IPS-11a (cell line): ENCODE measurements around the gene SLC19A2.
A peak's percentile ranks its signal among the peaks of the same experiment; 100 is the strongest.

Experiments used
- H3K4me3 ChIP-seq: one replicate; pipeline ENCODE4 v1.5.1; 2013; ENCODE audit warnings: low read depth, low read length, control low read depth

The SLC19A2 gene

GRCh38 chr1:169475806-169476387 lies 9.8 kb downstream of the SLC19A2 start:
- no peak overlapping the region for H3K4me3 ChIP-seq

GRCh38 chr1:169474302-169474995 lies 11.3 kb downstream of the SLC19A2 start:
- no peak overlapping the region for H3K4me3 ChIP-seq

GRCh38 chr1:169473347-169473746 lies 12.4 kb downstream of the SLC19A2 start:
- no peak overlapping the region for H3K4me3 ChIP-seq

- no peak overlapping the region for H3K4me3 ChIP-seq
These were observed 13.0 kb downstream of the SLC19A2 start for GRCh38 chr1:169472738-169473137.

GRCh38 chr1:169468982-169469381 lies 16.8 kb downstream of the SLC19A2 start:
- no peak overlapping the region for H3K4me3 ChIP-seq

GRCh38 chr1:169466259-169467230 lies 19.2 kb downstream of the SLC19A2 start:
- H3K4me3 ChIP-seq = no peak overlapping the region

GRCh38 chr1:169465281-169465680 lies 20.5 kb downstream of the SLC19A2 start:
- H3K4me3 ChIP-seq = no peak overlapping the region

- H3K4me3 ChIP-seq = no peak overlapping the region
These were observed 23.4 kb downstream of the SLC19A2 start for GRCh38 chr1:169462385-169462784.

GRCh38 chr1:169461390-169462000 lies 24.2 kb downstream of the SLC19A2 start:
- H3K4me3 ChIP-seq = no peak overlapping the region

GRCh38 chr1:169460191-169460833 lies 25.4 kb downstream of the SLC19A2 start:
- H3K4me3 ChIP-seq = peak overlapping the region; percentile 5

GRCh38 chr1:169457443-169457842 lies 28.3 kb downstream of the SLC19A2 start:
- H3K4me3 ChIP-seq = no peak overlapping the region

- no peak overlapping the region for H3K4me3 ChIP-seq
These were observed 29.7 kb downstream of the SLC19A2 start for GRCh38 chr1:169456029-169456428.

GRCh38 chr1:169452921-169453320 lies 32.8 kb downstream of the SLC19A2 start:
- no peak overlapping the region for H3K4me3 ChIP-seq

- H3K4me3 ChIP-seq = no peak overlapping the region
These were observed 34.4 kb downstream of the SLC19A2 start for GRCh38 chr1:169451218-169451824.

GRCh38 chr1:169443923-169444322 lies 41.8 kb downstream of the SLC19A2 start:
- no peak overlapping the region for H3K4me3 ChIP-seq

- peak within 1 kb of the TSS; percentile 67 for H3K4me3 ChIP-seq
These were observed 58.6 kb downstream of the SLC19A2 start, which contains the start of gene CCDC181 for GRCh38 chr1:169427081-169427641. CCDC181 (minus strand) TSS chr1:169427474; CDS start chr1:169424927, 2,547 bp downstream.

GRCh38 chr1:169426174-169426705 lies 59.5 kb downstream of the SLC19A2 start:
- no peak overlapping the region for H3K4me3 ChIP-seq

- H3K4me3 ChIP-seq = no peak overlapping the region
These were observed 64.4 kb downstream of the SLC19A2 start for GRCh38 chr1:169421309-169421708.

- H3K4me3 ChIP-seq = no peak overlapping the region
These were observed 70.8 kb downstream of the SLC19A2 start for GRCh38 chr1:169414952-169415351.
